SK-N-SH treated with all-trans-retinoic acid at 6 μM for 48 hours (cell line): ENCODE results near the gene TMEM187.

Source experiments
- ATAC-seq: fragments of 200-7000 bp; cut with Tn5 transposase; 3 replicates; pipeline ENCODE4 v1.9.1; 2020; ENCODE audit warnings: mild to moderate bottlenecking, moderate library complexity
- ARNTL ChIP-seq: fragments of 450-650 bp; formaldehyde crosslinking; IDR thresholded peaks from 2 replicates; pipeline ENCODE4 v1.5.0; 2020; ENCODE audit warnings: low read depth, mild to moderate bottlenecking, moderate library complexity, borderline replicate concordance
- BACH2 ChIP-seq: fragments of 250-450 bp; sonication (Bioruptor Pico); IDR thresholded peaks from 2 replicates; pipeline ENCODE4 v1.9.0; 2021; ENCODE audit warnings: mild to moderate bottlenecking, borderline replicate concordance
- CSDC2 ChIP-seq: fragments of 250-450 bp; sonication (Bioruptor Pico); IDR thresholded peaks from 2 replicates; pipeline ENCODE4 v1.5.0; 2020; ENCODE audit warnings: mild to moderate bottlenecking, moderate library complexity
- ESRRG ChIP-seq: fragments of 250-450 bp; sonication (Bioruptor Pico); IDR thresholded peaks from 2 replicates; pipeline ENCODE4 v1.6.1; 2021; ENCODE audit warnings: mild to moderate bottlenecking
- GLIS3 ChIP-seq: fragments of 250-450 bp; sonication (Bioruptor Pico); IDR thresholded peaks from 2 replicates; pipeline ENCODE4 v1.5.0; 2020; ENCODE audit warnings: mild to moderate bottlenecking, moderate library complexity
- ISL1 ChIP-seq: fragments of 250-450 bp; sonication (Bioruptor Pico); IDR thresholded peaks from 2 replicates; pipeline ENCODE4 v2.1.2; 2022; ENCODE audit warnings: mild to moderate bottlenecking, moderate library complexity
- OSR1 ChIP-seq: fragments of 250-450 bp; sonication (Bioruptor Pico); IDR thresholded peaks from 2 replicates; pipeline ENCODE4 v1.8.0; 2022; ENCODE audit warnings: moderate library complexity, mild to moderate bottlenecking, inconsistent platforms
- PPARA ChIP-seq: fragments of 250-450 bp; sonication (Bioruptor Pico); IDR thresholded peaks from 2 replicates; pipeline ENCODE4 v1.5.0; 2020; ENCODE audit warnings: mild to moderate bottlenecking, borderline replicate concordance
- RARB ChIP-seq: fragments of 250-450 bp; sonication (Bioruptor Pico); IDR thresholded peaks from 2 replicates; pipeline ENCODE4 v1.8.0; 2021; ENCODE audit warnings: mild to moderate bottlenecking, moderate library complexity
- SNAI2 ChIP-seq: fragments of 250-450 bp; sonication (Bioruptor Pico); IDR thresholded peaks from 2 replicates; pipeline ENCODE4 v1.5.0; 2020; ENCODE audit warnings: mild to moderate bottlenecking, moderate library complexity
- TCF4 ChIP-seq: fragments of 250-450 bp; sonication (Bioruptor Pico); IDR thresholded peaks from 2 replicates; pipeline ENCODE4 v1.8.0; 2021; ENCODE audit warnings: mild to moderate bottlenecking, moderate library complexity, borderline replicate concordance
- TOX ChIP-seq: fragments of 250-450 bp; sonication (Bioruptor Pico); IDR thresholded peaks from 2 replicates; pipeline ENCODE4 v1.8.0; 2021; ENCODE audit warnings: mild to moderate bottlenecking, moderate library complexity, borderline replicate concordance
- ZC3H10 ChIP-seq: fragments of 250-450 bp; sonication (Bioruptor Pico); IDR thresholded peaks from 2 replicates; pipeline ENCODE4 v1.5.1; 2021; ENCODE audit warnings: mild to moderate bottlenecking, moderate library complexity
- ZFP3 ChIP-seq: fragments of 250-450 bp; sonication (Bioruptor Pico); IDR thresholded peaks from 2 replicates; pipeline ENCODE4 v1.5.0; 2020; ENCODE audit warnings: mild to moderate bottlenecking, moderate library complexity
- ZFP30 ChIP-seq: fragments of 450-650 bp; formaldehyde crosslinking; IDR thresholded peaks from 2 replicates; pipeline ENCODE4 v1.5.0; 2022; ENCODE audit warnings: mild to moderate bottlenecking, moderate library complexity
- ZNF565 ChIP-seq: fragments of 450-650 bp; formaldehyde crosslinking; conservative IDR thresholded peaks from 2 replicates; pipeline ENCODE4 v1.5.0; 2020; ENCODE audit warnings: low read depth, mild to moderate bottlenecking, moderate library complexity
- ZNF70 ChIP-seq: fragments of 450-650 bp; formaldehyde crosslinking; IDR thresholded peaks from 2 replicates; pipeline ENCODE4 v1.5.0; 2020; ENCODE audit warnings: mild to moderate bottlenecking, moderate library complexity
- ZNF8 ChIP-seq: fragments of 450-650 bp; formaldehyde crosslinking; IDR thresholded peaks from 2 replicates; pipeline ENCODE4 v1.5.0; 2020; ENCODE audit warnings: mild to moderate bottlenecking, moderate library complexity
- TF ChIP-seq, protein P1 (sequence below): fragments of 250-450 bp; sonication (Bioruptor Pico); IDR thresholded peaks from 2 replicates; pipeline ENCODE4 v1.8.0; 2021; ENCODE audit warnings: low read depth, mild to moderate bottlenecking, moderate library complexity, borderline replicate concordance
- TF ChIP-seq, protein P2 (sequence below): fragments of 250-450 bp; sonication (Bioruptor Pico); IDR thresholded peaks from 2 replicates; pipeline ENCODE4 v1.5.0; 2020; ENCODE audit warnings: mild to moderate bottlenecking, moderate library complexity
- TF ChIP-seq, protein P3 (sequence below): fragments of 250-450 bp; sonication (Bioruptor Pico); IDR thresholded peaks from 2 replicates; pipeline ENCODE4 v1.5.1; 2020; ENCODE audit warnings: low read depth, mild to moderate bottlenecking, moderate library complexity

The TMEM187 gene

DNA sequence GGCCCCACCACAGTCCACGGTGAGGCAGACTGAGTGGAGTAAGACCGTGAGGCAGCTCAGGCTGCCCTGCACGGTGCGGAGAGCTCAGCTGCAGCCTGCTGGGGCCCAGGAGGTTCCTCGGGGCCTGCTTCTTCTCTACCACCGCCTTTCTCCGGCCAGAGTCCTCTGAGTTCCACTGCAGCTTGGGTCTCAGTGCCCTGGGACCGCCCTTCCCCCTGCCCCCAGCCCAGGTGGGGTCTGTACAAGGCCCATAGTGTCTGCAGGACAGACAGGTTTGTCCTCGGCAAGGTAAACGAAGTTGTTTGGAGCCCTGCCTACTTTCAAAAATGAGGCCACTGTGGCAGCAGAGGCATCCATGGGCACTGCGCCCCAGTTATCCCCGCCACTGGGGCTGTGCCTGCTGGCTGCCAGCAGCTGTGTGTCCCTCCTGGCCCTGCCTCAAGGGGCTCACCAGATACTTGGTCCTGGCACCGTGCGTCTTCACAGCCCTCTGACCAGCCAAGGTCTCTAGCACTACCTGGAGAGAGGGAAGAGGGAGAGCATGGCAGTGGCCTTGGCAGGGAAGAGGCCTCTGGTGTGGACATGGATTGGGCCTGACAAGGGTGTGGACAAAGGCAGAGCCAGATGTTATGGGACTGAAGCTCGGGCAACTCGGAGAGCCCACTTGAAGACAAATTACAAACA lies 43.2 kb downstream of the TMEM187 start:
- TF ChIP-seq GLIS3 (CRISPR knock-in tag): no peak
- TF ChIP-seq ZC3H10 (CRISPR knock-in tag): no peak
- TF ChIP-seq, protein P1, sequence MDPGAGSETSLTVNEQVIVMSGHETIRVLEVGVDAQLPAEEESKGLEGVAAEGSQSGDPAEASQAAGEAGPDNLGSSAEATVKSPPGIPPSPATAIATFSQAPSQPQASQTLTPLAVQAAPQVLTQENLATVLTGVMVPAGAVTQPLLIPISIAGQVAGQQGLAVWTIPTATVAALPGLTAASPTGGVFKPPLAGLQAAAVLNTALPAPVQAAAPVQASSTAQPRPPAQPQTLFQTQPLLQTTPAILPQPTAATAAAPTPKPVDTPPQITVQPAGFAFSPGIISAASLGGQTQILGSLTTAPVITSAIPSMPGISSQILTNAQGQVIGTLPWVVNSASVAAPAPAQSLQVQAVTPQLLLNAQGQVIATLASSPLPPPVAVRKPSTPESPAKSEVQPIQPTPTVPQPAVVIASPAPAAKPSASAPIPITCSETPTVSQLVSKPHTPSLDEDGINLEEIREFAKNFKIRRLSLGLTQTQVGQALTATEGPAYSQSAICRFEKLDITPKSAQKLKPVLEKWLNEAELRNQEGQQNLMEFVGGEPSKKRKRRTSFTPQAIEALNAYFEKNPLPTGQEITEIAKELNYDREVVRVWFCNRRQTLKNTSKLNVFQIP (CRISPR knock-in tag): no peak
- TF ChIP-seq, protein P2, sequence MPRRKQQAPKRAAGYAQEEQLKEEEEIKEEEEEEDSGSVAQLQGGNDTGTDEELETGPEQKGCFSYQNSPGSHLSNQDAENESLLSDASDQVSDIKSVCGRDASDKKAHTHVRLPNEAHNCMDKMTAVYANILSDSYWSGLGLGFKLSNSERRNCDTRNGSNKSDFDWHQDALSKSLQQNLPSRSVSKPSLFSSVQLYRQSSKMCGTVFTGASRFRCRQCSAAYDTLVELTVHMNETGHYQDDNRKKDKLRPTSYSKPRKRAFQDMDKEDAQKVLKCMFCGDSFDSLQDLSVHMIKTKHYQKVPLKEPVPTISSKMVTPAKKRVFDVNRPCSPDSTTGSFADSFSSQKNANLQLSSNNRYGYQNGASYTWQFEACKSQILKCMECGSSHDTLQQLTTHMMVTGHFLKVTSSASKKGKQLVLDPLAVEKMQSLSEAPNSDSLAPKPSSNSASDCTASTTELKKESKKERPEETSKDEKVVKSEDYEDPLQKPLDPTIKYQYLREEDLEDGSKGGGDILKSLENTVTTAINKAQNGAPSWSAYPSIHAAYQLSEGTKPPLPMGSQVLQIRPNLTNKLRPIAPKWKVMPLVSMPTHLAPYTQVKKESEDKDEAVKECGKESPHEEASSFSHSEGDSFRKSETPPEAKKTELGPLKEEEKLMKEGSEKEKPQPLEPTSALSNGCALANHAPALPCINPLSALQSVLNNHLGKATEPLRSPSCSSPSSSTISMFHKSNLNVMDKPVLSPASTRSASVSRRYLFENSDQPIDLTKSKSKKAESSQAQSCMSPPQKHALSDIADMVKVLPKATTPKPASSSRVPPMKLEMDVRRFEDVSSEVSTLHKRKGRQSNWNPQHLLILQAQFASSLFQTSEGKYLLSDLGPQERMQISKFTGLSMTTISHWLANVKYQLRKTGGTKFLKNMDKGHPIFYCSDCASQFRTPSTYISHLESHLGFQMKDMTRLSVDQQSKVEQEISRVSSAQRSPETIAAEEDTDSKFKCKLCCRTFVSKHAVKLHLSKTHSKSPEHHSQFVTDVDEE (CRISPR knock-in tag): no peak
- TF ChIP-seq ZNF8 (CRISPR knock-in tag): no peak
- TF ChIP-seq ZNF70: no peak
- TF ChIP-seq ISL1 (CRISPR knock-in tag): no peak
- TF ChIP-seq CSDC2 (CRISPR knock-in tag): no peak
- TF ChIP-seq RARB (CRISPR knock-in tag): no peak
- no peak for TF ChIP-seq PPARA
- TF ChIP-seq, protein P3, sequence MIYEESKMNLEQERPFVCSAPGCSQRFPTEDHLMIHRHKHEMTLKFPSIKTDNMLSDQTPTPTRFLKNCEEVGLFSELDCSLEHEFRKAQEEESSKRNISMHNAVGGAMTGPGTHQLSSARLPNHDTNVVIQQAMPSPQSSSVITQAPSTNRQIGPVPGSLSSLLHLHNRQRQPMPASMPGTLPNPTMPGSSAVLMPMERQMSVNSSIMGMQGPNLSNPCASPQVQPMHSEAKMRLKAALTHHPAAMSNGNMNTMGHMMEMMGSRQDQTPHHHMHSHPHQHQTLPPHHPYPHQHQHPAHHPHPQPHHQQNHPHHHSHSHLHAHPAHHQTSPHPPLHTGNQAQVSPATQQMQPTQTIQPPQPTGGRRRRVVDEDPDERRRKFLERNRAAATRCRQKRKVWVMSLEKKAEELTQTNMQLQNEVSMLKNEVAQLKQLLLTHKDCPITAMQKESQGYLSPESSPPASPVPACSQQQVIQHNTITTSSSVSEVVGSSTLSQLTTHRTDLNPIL: no peak
- TF ChIP-seq, all 23 proteins: peak for 0
- no peak for ATAC-seq

DNA sequence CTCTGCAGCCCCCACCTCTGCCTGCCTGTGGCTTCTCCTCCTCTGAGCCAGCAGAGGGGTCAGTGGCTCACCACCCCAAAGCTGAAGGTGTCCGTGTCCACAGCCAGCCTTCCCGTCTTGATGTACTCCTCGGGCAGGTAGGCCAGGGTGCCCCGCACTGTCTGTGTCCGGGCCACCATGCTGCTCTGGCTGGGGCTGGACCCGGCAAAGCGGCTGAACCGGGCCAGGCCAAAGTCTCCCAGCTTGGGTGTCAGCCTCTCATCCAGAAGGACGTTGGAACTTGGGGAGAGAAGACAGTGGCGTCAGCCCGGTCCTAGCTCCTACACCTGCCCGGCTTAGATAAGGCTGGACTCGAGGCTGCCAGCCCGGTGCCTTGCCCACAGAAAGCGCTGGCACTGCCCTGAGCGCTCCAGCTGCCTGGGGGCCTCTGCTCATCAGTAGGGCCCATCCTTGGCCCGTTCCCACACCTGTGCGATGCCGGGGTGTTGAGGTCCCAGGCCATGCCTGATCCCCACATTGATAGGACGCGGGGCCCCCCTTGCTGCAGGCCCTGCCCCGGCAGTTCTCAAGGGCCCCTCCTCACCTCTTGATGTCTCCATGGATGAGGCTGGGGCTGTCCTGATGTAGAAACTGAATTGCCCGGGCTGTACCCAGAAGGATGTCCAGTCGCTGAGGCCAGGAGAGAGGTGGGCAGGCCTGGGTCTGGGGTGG lies 44.0 kb downstream of the TMEM187 start:
- TF ChIP-seq ZNF8 (CRISPR knock-in tag) (no peak), ZFP30 (CRISPR knock-in tag) (no peak), ARNTL (CRISPR knock-in tag) (no peak), ISL1 (CRISPR knock-in tag) (no peak), OSR1 (no peak), BACH2 (CRISPR knock-in tag) (no peak), RARB (CRISPR knock-in tag) (no peak), TOX (CRISPR knock-in tag) (no peak), TCF4 (CRISPR knock-in tag) (no peak), SNAI2 (CRISPR knock-in tag) (no peak), ZFP3 (no peak), ESRRG (CRISPR knock-in tag) (no peak), PPARA (no peak), CSDC2 (CRISPR knock-in tag) (no peak), ZNF565 (no peak)
- TF ChIP-seq, protein P3: no peak
- TF ChIP-seq, protein P1 (CRISPR knock-in tag): no peak
- TF ChIP-seq, all 23 proteins: peak for 0
- no peak for ATAC-seq
